Testis (tissue), 3 donors: Measurements from ENCODE around the gene MAP2K2. TPM values are rescaled to one million over a fixed set of nuclear protein-coding genes. Genes with fewer than 3 reads are reported as not detected.

ENCODE experiments used
- DNase-seq: peaks from one replicate; pipeline ENCODE4 v3.0.0-alpha.2; 2019
- H3K27ac ChIP-seq, 2 donors: fragments of 200-600 bp; sonication (generic); one replicate each; pipeline ENCODE4 v1.5.1; 2019
- H3K27me3 ChIP-seq: fragments of 200-600 bp; sonication (generic); one replicate; pipeline ENCODE4 v1.5.1; 2019
- H3K36me3 ChIP-seq: fragments of 200-600 bp; sonication (generic); one replicate; pipeline ENCODE4 v1.5.1; 2017; ENCODE audit warnings: low read depth; ENCODE audit errors: missing control alignments
- H3K4me1 ChIP-seq: fragments of 200-600 bp; sonication (generic); one replicate; pipeline ENCODE4 v1.5.1; 2019
- H3K4me3 ChIP-seq, 2 donors: fragments of 200-600 bp; sonication (generic); one replicate each; pipeline ENCODE4 v1.5.1; 2017 to 2019
- H3K9me3 ChIP-seq: fragments of 200-600 bp; sonication (generic); one replicate; pipeline ENCODE4 v1.5.1; 2017
- CTCF ChIP-seq, 3 experiments: fragments of 450-650 bp in 2 of 3; fragments of 200-600 bp in 1 of 3; sonication (generic) in 1 of 3; IDR thresholded peaks; one replicate each; pipeline ENCODE4 v1.5.1; 2016 to 2019; ENCODE audit warnings: antibody characterized with exemption in 3 of 3, mild to moderate bottlenecking in 2 of 3, moderate library complexity in 1 of 3
- POLR2A ChIP-seq: fragments of 450-650 bp; IDR thresholded peaks from one replicate; pipeline ENCODE4 v1.6.1; 2017; ENCODE audit warnings: antibody characterized with exemption, mild to moderate bottlenecking, moderate library complexity
- WGBS, 2 donors: methylation state at CpG; one replicate each; pipeline ENCODE4 v1.1.5; 2018; 5-methylcytosine and 5-hydroxymethylcytosine counted together
- intact Hi-C: fragments of 100-400 bp; cut with DNase I; formaldehyde crosslinking; loops from one replicate; pipeline ENCODE4 v1.15.1; 2023; ENCODE audit warnings: low total_unique reads
- polyA plus RNA-seq: library from polyadenylated mRNA; stranded (reverse); fragments of 350-450 nt; fragmentation: Illumina TruSeq; extraction: RNeasy Lipid Tissue Mini Kit (QIAGEN cat#74804); gene quantifications from one replicate; pipeline ENCODE4 v1.2.3, GENCODE V29; 2014; ENCODE audit warnings: low read depth, low replicate concordance; ENCODE audit not compliant: insufficient read depth
- total RNA-seq, 2 donors: library from RNA; depleted of rRNA; stranded (reverse); fragments of >200 nt; gene quantifications; one replicate each; pipeline ENCODE4 v1.2.3, GENCODE V29; 2016

MAP2K2 gene
- total and polyA plus RNA-seq, 3 donors from 2014 or later: 181 to 241 (median 225) TPM

GRCh38 chr19:4063369-4064148 lies 60.4 kb downstream of the MAP2K2 start:
- DNase-seq: no peak

GRCh38 chr19:4062419-4063368 lies 61.2 kb downstream of the MAP2K2 start:
- intact Hi-C loops: no loop called here
- TF ChIP-seq POLR2A: no peak
- no peak for TF ChIP-seq CTCF (IDR thresholded peaks at IDR 0.05)
- Histone ChIP-seq H3K36me3 (no peaks in the 10 kb centered on the region), H3K4me3 (no peak overlapping the region), H3K4me1 (peaks cover 64% of the 10 kb centered on the region), H3K27ac (peak overlapping the region; percentile 95 to 98), H3K27me3 (no peaks in the 10 kb centered on the region), H3K9me3 (no peaks in the 10 kb centered on the region)
- WGBS, 2 donors: 17 to 51% methylated on average over 1 to 29 of the region's 30 CpGs
- DNase-seq: no peak

More at GRCh38 chr19:4063369-4064148, 60.4 kb downstream of the MAP2K2 start:
- TF ChIP-seq CTCF (IDR thresholded peaks at IDR 0.05) (no peak), POLR2A (no peak)
- no peaks in the 10 kb centered on the region for H3K27me3 ChIP-seq
- H3K4me3 ChIP-seq: peak overlapping the region; percentile 69 to 88
- H3K36me3 ChIP-seq: no peaks in the 10 kb centered on the region
- peak overlapping the region; percentile 95 to 98 for H3K27ac ChIP-seq
- peaks cover 64% of the 10 kb centered on the region for H3K4me1 ChIP-seq
- no peaks in the 10 kb centered on the region for H3K9me3 ChIP-seq
- intact Hi-C loops: no loop called here
- 11 to 31% methylated on average over 18 to 31 of the region's 31 CpGs for WGBS, 2 donors

GRCh38 chr19:4061683-4062418 lies 62.1 kb downstream of the MAP2K2 start:
- intact Hi-C loops: no loop called here
- 44 to 46% methylated on average over 3 to 29 of the region's 29 CpGs for WGBS, 2 donors
- H3K4me3 ChIP-seq: no peak overlapping the region
- TF ChIP-seq CTCF (IDR thresholded peaks at IDR 0.05): no peak
- TF ChIP-seq POLR2A: no peak
- H3K36me3 ChIP-seq: no peaks in the 10 kb centered on the region
- DNase-seq: no peak
- H3K27me3 ChIP-seq: no peaks in the 10 kb centered on the region
- H3K9me3 ChIP-seq: no peaks in the 10 kb centered on the region
- H3K27ac ChIP-seq: peak overlapping the region; percentile 95 to 98
- peaks cover 63% of the 10 kb centered on the region for H3K4me1 ChIP-seq

- Histone ChIP-seq H3K4me3 (no peak overlapping the region), H3K27ac (peak overlapping the region; percentile 95 to 98), H3K4me1 (peaks cover 63% of the 10 kb centered on the region), H3K27me3 (no peaks in the 10 kb centered on the region), H3K36me3 (no peaks in the 10 kb centered on the region), H3K9me3 (no peaks in the 10 kb centered on the region)
- intact Hi-C loops: no loop called here
- TF ChIP-seq POLR2A: no peak
- no peak for TF ChIP-seq CTCF (IDR thresholded peaks at IDR 0.05)
- peak; percentile 65 for DNase-seq
- 43 to 44% methylated on average over 8 to 15 of the region's 23 CpGs for WGBS, 2 donors
Observed at GRCh38 chr19:4061178-4061682, 62.7 kb downstream of the MAP2K2 start.
